IMR-90 (cell line): Measurements from ENCODE around the gene ATG2A. TPM values are rescaled to one million over a fixed set of nuclear protein-coding genes. Genes with fewer than 3 reads are reported as not detected.

Experiments
- ATAC-seq: fragments of 200-7000 bp; cut with Tn5 transposase; 2 replicates; pipeline ENCODE4 v1.9.1; 2020; ENCODE audit warnings: low read depth, mild to moderate bottlenecking, moderate library complexity
- BruUV-seq: library from RNA; stranded (reverse); fragments of 400-500 nt; replicated peaks from 2 replicates; lab custom pipeline; 2021; lab: Mats Ljungman, UMichigan
- CTCF ChIA-PET: fragments of 300-600 bp; formaldehyde crosslinking; extraction: SDS; loops from one replicate; lab custom pipeline; 2021; ENCODE audit warnings: antibody characterized with exemption; lab: Yijun Ruan, JAX
- POLR2A ChIA-PET: fragments of 300-600 bp; sonication (Branson Sonifier 250); formaldehyde crosslinking; loops from one replicate; lab custom pipeline; 2022; ENCODE audit warnings: antibody characterized with exemption; ENCODE audit not compliant: unreplicated experiment; lab: Charles Lee
- DNase-seq: peaks from one replicate; pipeline ENCODE4 v3.0.0; 2013
- H2AFZ ChIP-seq: replicated peaks from 2 replicates; pipeline ENCODE3; 2013; ENCODE audit warnings: low read length, mild to moderate bottlenecking; ENCODE audit not compliant: poor library complexity
- H2AK5ac ChIP-seq: 2 replicates; pipeline ENCODE4 v1.6.1; 2013; ENCODE audit warnings: low read depth, low read length, inconsistent platforms
- H2AK9ac ChIP-seq: replicated peaks from 2 replicates; pipeline ENCODE3; 2013; ENCODE audit warnings: mild to moderate bottlenecking, low read depth, low read length, moderate library complexity; ENCODE audit not compliant: poor library complexity
- H2BK120ac ChIP-seq: 2 replicates; pipeline ENCODE4 v1.6.1; 2013; ENCODE audit warnings: low read depth, low read length, inconsistent platforms
- H2BK15ac ChIP-seq: 3 replicates; pipeline ENCODE4 v1.6.1; 2013; ENCODE audit warnings: low read depth, low read length, inconsistent platforms
- H2BK20ac ChIP-seq: 2 replicates; pipeline ENCODE4 v1.6.1; 2013; ENCODE audit warnings: low read depth, mild to moderate bottlenecking, inconsistent platforms, low read length, moderate library complexity
- H2BK5ac ChIP-seq: 2 replicates; pipeline ENCODE4 v1.6.1; 2013; ENCODE audit warnings: mild to moderate bottlenecking, low read depth, low read length, inconsistent platforms; ENCODE audit not compliant: poor library complexity, severe bottlenecking
- H3K14ac ChIP-seq: replicated peaks from 2 replicates; pipeline ENCODE4 v1.6.1; 2013; ENCODE audit warnings: low read depth, low read length, inconsistent platforms
- H3K18ac ChIP-seq: 2 replicates; pipeline ENCODE4 v1.6.1; 2013; ENCODE audit warnings: low read depth, low read length, control low read depth
- H3K23ac ChIP-seq: 2 replicates; pipeline ENCODE4 v1.6.1; 2013; ENCODE audit warnings: low read depth, low read length, inconsistent platforms
- H3K27ac ChIP-seq: 2 replicates; pipeline ENCODE4 v1.5.1; 2013; ENCODE audit warnings: mild to moderate bottlenecking, control low read depth, low read length; ENCODE audit not compliant: insufficient read depth
- H3K27me3 ChIP-seq: 2 replicates; pipeline ENCODE4 v1.6.1; 2013; ENCODE audit warnings: low read length; ENCODE audit not compliant: control insufficient read depth, insufficient read depth
- H3K36me3 ChIP-seq: 2 replicates; pipeline ENCODE4 v1.6.1; 2013; ENCODE audit warnings: low read length, mixed read lengths; ENCODE audit not compliant: control insufficient read depth, insufficient read depth
- H3K4ac ChIP-seq: 2 replicates; pipeline ENCODE4 v1.6.1; 2013; ENCODE audit warnings: low read depth, low read length, inconsistent platforms
- H3K4me1 ChIP-seq: 2 replicates; pipeline ENCODE4 v1.6.1; 2013; ENCODE audit warnings: low read length, mixed read lengths; ENCODE audit not compliant: control insufficient read depth, insufficient read depth
- H3K4me2 ChIP-seq: 2 replicates; pipeline ENCODE4 v1.6.1; 2013; ENCODE audit warnings: low read depth, mild to moderate bottlenecking, control low read depth, low read length, moderate library complexity
- H3K4me3 ChIP-seq: 2 replicates; pipeline ENCODE4 v1.5.1; 2013; ENCODE audit warnings: low read depth, mild to moderate bottlenecking, control low read depth, low read length, moderate library complexity; ENCODE audit not compliant: insufficient read depth
- H3K56ac ChIP-seq: 2 replicates; pipeline ENCODE4 v1.6.1; 2013; ENCODE audit warnings: low read length, inconsistent platforms; ENCODE audit not compliant: insufficient read depth; ENCODE audit errors: extremely low read depth
- H3K79me1 ChIP-seq, 2 experiments: 2 replicates each; pipeline ENCODE4 v1.6.1; 2013; ENCODE audit warnings: low read length in 2 of 2, inconsistent platforms in 1 of 2, low read depth in 1 of 2
- H3K9ac ChIP-seq: 2 replicates; pipeline ENCODE4 v1.6.1; 2013; ENCODE audit warnings: low read depth, low read length, control low read depth
- H3K9me1 ChIP-seq: 2 replicates; pipeline ENCODE4 v1.6.1; 2013; ENCODE audit warnings: low read length, inconsistent platforms; ENCODE audit not compliant: insufficient read depth
- H3K9me3 ChIP-seq: 2 replicates; pipeline ENCODE4 v1.6.1; 2013; ENCODE audit warnings: low read length; ENCODE audit not compliant: control insufficient read depth, insufficient read depth
- H4K20me1 ChIP-seq: 2 replicates; pipeline ENCODE4 v1.6.1; 2013; ENCODE audit warnings: low read length, inconsistent platforms; ENCODE audit not compliant: insufficient read depth
- H4K5ac ChIP-seq: 2 replicates; pipeline ENCODE4 v1.6.1; 2013; ENCODE audit warnings: mild to moderate bottlenecking, low read depth, low read length, control low read depth
- H4K8ac ChIP-seq, 2 experiments: 2 replicates each; pipeline ENCODE4 v1.6.1; 2013; ENCODE audit warnings: low read depth in 2 of 2, low read length in 2 of 2, control low read depth in 1 of 2, inconsistent platforms in 1 of 2
- H4K91ac ChIP-seq: 2 replicates; pipeline ENCODE4 v1.6.1; 2013; ENCODE audit warnings: low read depth, low read length, inconsistent platforms; ENCODE audit not compliant: insufficient read depth
- BHLHE40 ChIP-seq: fragments of 150-350 bp; IDR thresholded peaks from 2 replicates; pipeline ENCODE4 v1.6.1; 2016; ENCODE audit warnings: mild to moderate bottlenecking, low read depth, low read length
- CEBPB ChIP-seq: IDR thresholded peaks from 2 replicates; pipeline ENCODE4 v1.6.1; 2012; ENCODE audit warnings: low read depth, low read length, improper control_type of control experiment
- CHD1 ChIP-seq: IDR thresholded peaks from 2 replicates; pipeline ENCODE4 v1.6.1; 2012; ENCODE audit warnings: low read depth, low read length, improper control_type of control experiment
- CTCF ChIP-seq: conservative IDR thresholded peaks from 2 replicates; pipeline ENCODE4 v1.5.1; 2012; ENCODE audit warnings: mild to moderate bottlenecking, low read depth, low read length, improper control_type of control experiment
- ELK1 ChIP-seq: fragments of 150-350 bp; IDR thresholded peaks from 2 replicates; pipeline ENCODE4 v1.6.1; 2016; ENCODE audit warnings: low read depth, mild to moderate bottlenecking, low read length, moderate library complexity, borderline replicate concordance
- FOS ChIP-seq: fragments of 150-350 bp; IDR thresholded peaks from 2 replicates; pipeline ENCODE4 v1.6.1; 2016; ENCODE audit warnings: low read depth, low read length
- MAFK ChIP-seq: IDR thresholded peaks from 2 replicates; pipeline ENCODE4 v1.6.1; 2012; ENCODE audit warnings: low read depth, low read length, improper control_type of control experiment
- MAZ ChIP-seq: IDR thresholded peaks from 2 replicates; pipeline ENCODE4 v1.6.1; 2012; ENCODE audit warnings: low read depth, mild to moderate bottlenecking, low read length, improper control_type of control experiment, moderate library complexity, borderline replicate concordance
- MXI1 ChIP-seq: IDR thresholded peaks from 2 replicates; pipeline ENCODE4 v1.6.1; 2012; ENCODE audit warnings: low read depth, mild to moderate bottlenecking, low read length, moderate library complexity, borderline replicate concordance
- NFE2L2 ChIP-seq: fragments of 150-350 bp; IDR thresholded peaks from 2 replicates; pipeline ENCODE4 v1.6.1; 2016; ENCODE audit warnings: low read depth, mild to moderate bottlenecking, low read length
- POLR2A ChIP-seq: IDR thresholded peaks from 2 replicates; pipeline ENCODE4 v1.6.1; 2012; ENCODE audit warnings: mild to moderate bottlenecking, low read depth, low read length
- RAD21 ChIP-seq: IDR thresholded peaks from 2 replicates; pipeline ENCODE4 v1.6.1; 2012; ENCODE audit warnings: low read length, improper control_type of control experiment
- RCOR1 ChIP-seq: IDR thresholded peaks from 2 replicates; pipeline ENCODE4 v1.6.1; 2012; ENCODE audit warnings: mild to moderate bottlenecking, low read length, improper control_type of control experiment; ENCODE audit not compliant: insufficient replicate concordance
- RFX5 ChIP-seq: IDR thresholded peaks from 2 replicates; pipeline ENCODE4 v1.8.0; 2012; ENCODE audit warnings: low read depth, mild to moderate bottlenecking, low read length, moderate library complexity
- SMC3 ChIP-seq: fragments of 150-350 bp; IDR thresholded peaks from 2 replicates; pipeline ENCODE4 v1.6.1; 2016; ENCODE audit warnings: low read depth, mild to moderate bottlenecking, antibody characterized with exemption, low read length, moderate library complexity
- USF2 ChIP-seq: fragments of 150-350 bp; IDR thresholded peaks from 2 replicates; pipeline ENCODE4 v1.6.1; 2017; ENCODE audit warnings: mild to moderate bottlenecking, antibody characterized with exemption, low read length, low read depth
- WGBS, 2 experiments: methylation state at CpG; one replicate each; pipeline versions ENCODE4 v1.1.5 to v1.1.7; 2013; ENCODE audit warnings: missing lambda C conversion rate in 2 of 2; ENCODE audit not compliant: insufficient read length in 1 of 2; ENCODE audit errors: extremely low coverage in 2 of 2; 5-methylcytosine and 5-hydroxymethylcytosine counted together
- dilution Hi-C: fragments of 300-500 bp; cut with HindIII; formaldehyde crosslinking; loops from one replicate; pipeline ENCODE4 v1.14.3; 2018; ENCODE audit warnings: low sequenced_read_pairs; ENCODE audit not compliant: unreplicated experiment
- in situ Hi-C: fragments of 300-500 bp; cut with MboI; formaldehyde crosslinking; loops from 3 replicates; pipeline ENCODE4 v1.14.3; 2019; ENCODE audit warnings: low sequenced_read_pairs, inconsistent platforms, mixed read lengths
- intact Hi-C: fragments of 100-400 bp; cut with micrococcal nuclease; formaldehyde crosslinking; loops from 2 replicates; pipeline ENCODE4 v1.10.0; 2022
- polyA plus RNA-seq, 3 experiments: library from polyadenylated mRNA; depleted of rRNA; stranded (reverse); fragments of >200 nt; gene quantifications; 2 replicates each; pipeline ENCODE4 v1.2.3, GENCODE V29; 2012; ENCODE audit warnings: low replicate concordance in 1 of 3
- total RNA-seq: library from RNA; depleted of rRNA; stranded (reverse); fragments of >200 nt; gene quantifications from 2 replicates; pipeline ENCODE4 v1.2.3, GENCODE V29; 2012

The ATG2A gene
- total and polyA plus RNA-seq, 2 of the 4 experiments (the other 2 are of a cell fraction), result 3.2 to 10.5 TPM

- Histone ChIP-seq H3K4me1 (no peaks in the 10 kb centered on the region), H4K8ac (no peak overlapping the region), H3K14ac (no peak overlapping the region), H3K18ac (no peak overlapping the region), H3K9me3 (no peaks in the 10 kb centered on the region), H3K79me1 (no peaks in the 10 kb centered on the region), H2AK5ac (no peak overlapping the region), H2BK15ac (no peak overlapping the region), H4K5ac (no peak overlapping the region), H3K4me2 (no peak overlapping the region), H2BK20ac (no peak overlapping the region), H4K20me1 (peaks cover 4% of the 10 kb centered on the region; the same call in 1 of the 2 replicates), H2AK9ac (no peak overlapping the region), H3K4ac (no peak overlapping the region), H3K27me3 (no peaks in the 10 kb centered on the region), H3K36me3 (peaks cover 40% of the 10 kb centered on the region), H3K23ac (no peak overlapping the region), H3K9me1 (no peaks in the 10 kb centered on the region), H3K9ac (no peak overlapping the region), H3K4me3 (no peak overlapping the region), H4K91ac (no peak overlapping the region), H2AFZ (no peak overlapping the region), H2BK5ac (no peak overlapping the region), H3K56ac (no peak overlapping the region), H3K27ac (no peak overlapping the region), H2BK120ac (no peak overlapping the region)
- TF ChIP-seq MAZ (no peak), CEBPB (no peak), POLR2A (no peak), FOS (no peak), RFX5 (no peak), NFE2L2 (no peak), ELK1 (no peak), SMC3 (no peak), USF2 (no peak), RCOR1 (no peak), MAFK (no peak), BHLHE40 (no peak), MXI1 (no peak), RAD21 (no peak), CHD1 (no peak), CTCF (no peak)
- POLR2A ChIA-PET, result no interaction called here
- intact Hi-C loops, result no loop called here
- ATAC-seq, result no peak
- 100% methylated on average over 1 of the region's 14 CpGs; no CpG with 5 or more reads in 1 of the 2 experiments for WGBS, 2 experiments
- in situ Hi-C loops, result no loop called here
- no peak for DNase-seq
- CTCF ChIA-PET, result no interaction called here
- no TSS peak for BruUV-seq
- dilution Hi-C loops, result no loop called here
These were observed 20.5 kb downstream of the ATG2A start for GRCh38 chr11:64896448-64897022.
